WTC11 (cell line): ENCODE measurements around the gene DNMT3A. TPM values are rescaled to one million over a fixed set of nuclear protein-coding genes. Genes with fewer than 3 reads are reported as not detected.

Experiments used
- CREM ChIP-seq: sonication (generic); formaldehyde crosslinking; IDR thresholded peaks from 2 replicates; pipeline ENCODE4 v1.8.1; 2022; ENCODE audit warnings: mild to moderate bottlenecking, missing genetic modification reagents, moderate library complexity
- FOXK1 ChIP-seq: sonication (generic); formaldehyde crosslinking; IDR thresholded peaks from 2 replicates; pipeline ENCODE4 v1.8.0; 2022; ENCODE audit warnings: mild to moderate bottlenecking, moderate library complexity, missing genetic modification reagents
- GRHL2 ChIP-seq: fragments of 250-450 bp; sonication (Bioruptor Pico); IDR thresholded peaks from 2 replicates; pipeline ENCODE4 v1.8.0; 2022; ENCODE audit warnings: mild to moderate bottlenecking, moderate library complexity; ENCODE audit not compliant: insufficient replicate concordance, severe bottlenecking
- SOX15 ChIP-seq: fragments of 250-450 bp; sonication (Bioruptor Pico); IDR thresholded peaks from 2 replicates; pipeline ENCODE4 v1.9.0; 2021; ENCODE audit warnings: mild to moderate bottlenecking
- ZNF263 ChIP-seq: sonication (generic); formaldehyde crosslinking; IDR thresholded peaks from 2 replicates; pipeline ENCODE4 v1.8.1; 2022; ENCODE audit warnings: low read depth, mild to moderate bottlenecking, moderate library complexity, missing genetic modification reagents
- microRNA-seq: library from miRNA; unstranded; fragments of <30 nt; microRNA quantifications from one replicate; pipeline ENCODE4 v1.2.0, GENCODE V29; 2022; ENCODE audit warnings: borderline number of aligned reads
- total RNA-seq: library from RNA; stranded (reverse); gene quantifications from 3 replicates; pipeline ENCODE4 v1.2.3, GENCODE V29; 2021
- TF ChIP-seq, protein P1 (sequence below): sonication (generic); formaldehyde crosslinking; IDR thresholded peaks from 2 replicates; pipeline ENCODE4 v1.8.1; 2023; ENCODE audit warnings: mild to moderate bottlenecking, missing genetic modification reagents, borderline replicate concordance

DNMT3A gene
- total RNA-seq, 1 experiment from 2014 or later = 154 TPM

- TF ChIP-seq FOXK1 (no peak), GRHL2 (CRISPR knock-in tag) (no peak), CREM (no peak), ZNF263 (CRISPR knock-in tag) (no peak), SOX15 (no peak)
- TF ChIP-seq, protein P1, sequence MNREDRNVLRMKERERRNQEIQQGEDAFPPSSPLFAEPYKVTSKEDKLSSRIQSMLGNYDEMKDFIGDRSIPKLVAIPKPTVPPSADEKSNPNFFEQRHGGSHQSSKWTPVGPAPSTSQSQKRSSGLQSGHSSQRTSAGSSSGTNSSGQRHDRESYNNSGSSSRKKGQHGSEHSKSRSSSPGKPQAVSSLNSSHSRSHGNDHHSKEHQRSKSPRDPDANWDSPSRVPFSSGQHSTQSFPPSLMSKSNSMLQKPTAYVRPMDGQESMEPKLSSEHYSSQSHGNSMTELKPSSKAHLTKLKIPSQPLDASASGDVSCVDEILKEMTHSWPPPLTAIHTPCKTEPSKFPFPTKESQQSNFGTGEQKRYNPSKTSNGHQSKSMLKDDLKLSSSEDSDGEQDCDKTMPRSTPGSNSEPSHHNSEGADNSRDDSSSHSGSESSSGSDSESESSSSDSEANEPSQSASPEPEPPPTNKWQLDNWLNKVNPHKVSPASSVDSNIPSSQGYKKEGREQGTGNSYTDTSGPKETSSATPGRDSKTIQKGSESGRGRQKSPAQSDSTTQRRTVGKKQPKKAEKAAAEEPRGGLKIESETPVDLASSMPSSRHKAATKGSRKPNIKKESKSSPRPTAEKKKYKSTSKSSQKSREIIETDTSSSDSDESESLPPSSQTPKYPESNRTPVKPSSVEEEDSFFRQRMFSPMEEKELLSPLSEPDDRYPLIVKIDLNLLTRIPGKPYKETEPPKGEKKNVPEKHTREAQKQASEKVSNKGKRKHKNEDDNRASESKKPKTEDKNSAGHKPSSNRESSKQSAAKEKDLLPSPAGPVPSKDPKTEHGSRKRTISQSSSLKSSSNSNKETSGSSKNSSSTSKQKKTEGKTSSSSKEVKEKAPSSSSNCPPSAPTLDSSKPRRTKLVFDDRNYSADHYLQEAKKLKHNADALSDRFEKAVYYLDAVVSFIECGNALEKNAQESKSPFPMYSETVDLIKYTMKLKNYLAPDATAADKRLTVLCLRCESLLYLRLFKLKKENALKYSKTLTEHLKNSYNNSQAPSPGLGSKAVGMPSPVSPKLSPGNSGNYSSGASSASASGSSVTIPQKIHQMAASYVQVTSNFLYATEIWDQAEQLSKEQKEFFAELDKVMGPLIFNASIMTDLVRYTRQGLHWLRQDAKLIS (CRISPR knock-in tag) = no peak
- TF ChIP-seq, all 79 proteins: peak for 0
These were observed 162.7 kb downstream of the DNMT3A start (continued) for GRCh38 chr2:25178976-25179375.

Small RNA genes lying within 50 kb of the gene (microRNA-seq; reads per million reads assigned to microRNA genes)
- gene MIR1301 = 394 reads per million, percentile 82 among the genes with 10 or more reads in this experiment

Other genes starting within 250 kb of the DNMT3A start
- gene POMC, start 173.3 kb downstream of the DNMT3A start, total RNA-seq = 3.2 to 4.4 TPM (median 3.7 TPM) in 3 replicates